Body of pancreas (tissue), 4 donors: ENCODE data around the gene KHDC1L.

Source experiments
- POLR2A ChIP-seq, 3 donors: fragments of 450-650 bp; IDR thresholded peaks; one replicate each; pipeline ENCODE4 v1.6.1; 2016; ENCODE audit warnings: antibody characterized with exemption in 3 of 3, mild to moderate bottlenecking in 2 of 3
- TF ChIP-seq, protein P1 (sequence below), 7 experiments: fragments of 450-650 bp in 4 of 7; fragments of 200-600 bp in 3 of 7; sonication (generic) in 3 of 7; IDR thresholded peaks; one replicate each; pipeline ENCODE4 v1.5.1; 2016 to 2019; ENCODE audit warnings: antibody characterized with exemption in 7 of 7

DNA sequence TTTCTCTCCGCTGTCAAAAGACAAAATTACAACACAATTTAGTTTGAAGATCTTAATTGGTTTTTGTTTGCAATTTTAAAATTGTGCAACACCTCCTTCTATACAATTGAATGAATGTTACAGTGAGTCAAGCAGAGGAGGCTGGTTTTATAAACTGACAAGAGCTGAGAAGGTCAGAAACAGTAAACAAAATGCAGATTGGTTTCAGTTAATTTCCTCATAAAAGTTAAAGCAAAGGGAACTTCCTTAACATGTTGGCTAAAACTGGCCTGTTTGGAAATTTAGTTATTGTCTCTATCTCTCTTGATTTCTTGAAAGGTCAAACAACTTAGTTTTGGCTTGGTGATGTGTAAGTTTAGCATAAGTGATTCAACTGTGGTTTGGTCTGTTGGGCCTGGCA, 22.2 kb downstream of the KHDC1L start:
- TF ChIP-seq POLR2A (IDR thresholded peaks at IDR 0.05), result no peak
- TF ChIP-seq, protein P1, sequence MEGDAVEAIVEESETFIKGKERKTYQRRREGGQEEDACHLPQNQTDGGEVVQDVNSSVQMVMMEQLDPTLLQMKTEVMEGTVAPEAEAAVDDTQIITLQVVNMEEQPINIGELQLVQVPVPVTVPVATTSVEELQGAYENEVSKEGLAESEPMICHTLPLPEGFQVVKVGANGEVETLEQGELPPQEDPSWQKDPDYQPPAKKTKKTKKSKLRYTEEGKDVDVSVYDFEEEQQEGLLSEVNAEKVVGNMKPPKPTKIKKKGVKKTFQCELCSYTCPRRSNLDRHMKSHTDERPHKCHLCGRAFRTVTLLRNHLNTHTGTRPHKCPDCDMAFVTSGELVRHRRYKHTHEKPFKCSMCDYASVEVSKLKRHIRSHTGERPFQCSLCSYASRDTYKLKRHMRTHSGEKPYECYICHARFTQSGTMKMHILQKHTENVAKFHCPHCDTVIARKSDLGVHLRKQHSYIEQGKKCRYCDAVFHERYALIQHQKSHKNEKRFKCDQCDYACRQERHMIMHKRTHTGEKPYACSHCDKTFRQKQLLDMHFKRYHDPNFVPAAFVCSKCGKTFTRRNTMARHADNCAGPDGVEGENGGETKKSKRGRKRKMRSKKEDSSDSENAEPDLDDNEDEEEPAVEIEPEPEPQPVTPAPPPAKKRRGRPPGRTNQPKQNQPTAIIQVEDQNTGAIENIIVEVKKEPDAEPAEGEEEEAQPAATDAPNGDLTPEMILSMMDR (IDR thresholded peaks at IDR 0.05), result no peak
